A673 (cell line): ENCODE results near the gene MRPS18A. TPM values are rescaled to one million over a fixed set of nuclear protein-coding genes. Genes with fewer than 3 reads are reported as not detected.

Experiments used
- BruUV-seq: library from RNA; stranded (reverse); fragments of 400-500 nt; replicated peaks from 2 replicates; lab custom pipeline; 2021; lab: Mats Ljungman, UMichigan
- CTCF ChIA-PET: fragments of 300-600 bp; sonication (Branson Sonifier 250); formaldehyde crosslinking; loops from one replicate; lab custom pipeline; 2022; ENCODE audit warnings: antibody characterized with exemption; lab: Charles Lee
- POLR2A ChIA-PET: fragments of 300-600 bp; sonication (Branson Sonifier 250); formaldehyde crosslinking; loops from one replicate; lab custom pipeline; 2022; ENCODE audit warnings: antibody characterized with exemption; ENCODE audit not compliant: low non-redundant PET; lab: Charles Lee
- DNase-seq: peaks from one replicate; pipeline ENCODE4 v3.0.0-alpha.2; 2015; ENCODE audit warnings: low spot score
- H3K27ac ChIP-seq: fragments of 200-600 bp; sonication (generic); 2 replicates; pipeline ENCODE4 v1.5.1; 2016; ENCODE audit warnings: mixed run types, low read depth, mild to moderate bottlenecking, mixed read lengths, antibody characterized with exemption, low read length; ENCODE audit not compliant: poor library complexity, severe bottlenecking
- H3K27me3 ChIP-seq: fragments of 200-600 bp; sonication (generic); replicated peaks from 2 replicates; pipeline ENCODE4 v1.6.1; 2017; ENCODE audit warnings: mixed run types, low read depth, mild to moderate bottlenecking, mixed read lengths, antibody characterized with exemption, low read length; ENCODE audit not compliant: insufficient read depth, poor library complexity
- H3K36me3 ChIP-seq: fragments of 200-600 bp; sonication (generic); 2 replicates; pipeline ENCODE4 v1.6.1; 2016; ENCODE audit warnings: mixed run types, mild to moderate bottlenecking, mixed read lengths, antibody characterized with exemption, low read length; ENCODE audit not compliant: insufficient read depth, poor library complexity, severe bottlenecking
- H3K4me1 ChIP-seq: fragments of 200-600 bp; sonication (generic); 2 replicates; pipeline ENCODE4 v1.6.1; 2017; ENCODE audit warnings: mixed run types, mild to moderate bottlenecking, mixed read lengths, antibody characterized with exemption, low read length; ENCODE audit not compliant: insufficient read depth, poor library complexity, severe bottlenecking
- H3K4me3 ChIP-seq: fragments of 200-600 bp; sonication (generic); 2 replicates; pipeline ENCODE4 v1.5.1; 2016; ENCODE audit warnings: low read depth, mixed run types, mild to moderate bottlenecking, mixed read lengths, low read length; ENCODE audit not compliant: poor library complexity, severe bottlenecking
- H3K9me3 ChIP-seq: fragments of 200-600 bp; sonication (generic); 2 replicates; pipeline ENCODE4 v1.6.1; 2016; ENCODE audit warnings: mixed run types, low read depth, mild to moderate bottlenecking, mixed read lengths, antibody characterized with exemption, low read length; ENCODE audit not compliant: poor library complexity, severe bottlenecking
- EZH2 ChIP-seq: fragments of 200-600 bp; sonication (generic); IDR thresholded peaks from 2 replicates; pipeline ENCODE4 v1.6.1; 2017; ENCODE audit warnings: borderline replicate concordance, low read depth, mild to moderate bottlenecking, mixed read lengths, antibody characterized with exemption, low read length; ENCODE audit not compliant: poor library complexity, severe bottlenecking
- intact Hi-C: fragments of 100-400 bp; cut with micrococcal nuclease; formaldehyde crosslinking; loops from one replicate; pipeline ENCODE4 v1.10.0; 2022; ENCODE audit not compliant: unreplicated experiment
- total RNA-seq: library from RNA; stranded (reverse); gene quantifications from 2 replicates; pipeline ENCODE4 v1.2.3, GENCODE V29; 2021
- TF ChIP-seq, protein P1 (sequence below): fragments of 300-800, 200-600 bp; sonication (generic); conservative IDR thresholded peaks from 2 replicates; pipeline ENCODE4 v1.5.1; 2017; ENCODE audit warnings: low read depth, mild to moderate bottlenecking, antibody characterized with exemption, low read length, moderate library complexity, mixed read lengths

MRPS18A gene
- total RNA-seq, 1 experiment from 2014 or later = 64.6 TPM

- ChIA-PET POLR2A (interaction anchor here (0.5 to 0.8 kb wide), 3 partner anchors 36 to 281 kb away, joined by 3 to 5 read pairs (median 5); partner anchors contain the start of gene VEGFA), CTCF (interaction anchor here (0.6 to 1.2 kb wide), 3 partner anchors 21 to 450 kb away, joined by 3 to 4 read pairs (median 4); no protein-coding TSS in a partner anchor)
- intact Hi-C loops = no loop called here
- peaks cover 20% of the 10 kb centered on the region for H3K4me1 ChIP-seq
- peak overlapping the region; percentile 60 for H3K4me3 ChIP-seq
- H3K36me3 ChIP-seq = peaks cover 18% of the 10 kb centered on the region
- TF ChIP-seq EZH2 = no peak
- BruUV-seq = TSS peak; percentile 74
- no peaks in the 10 kb centered on the region for H3K9me3 ChIP-seq
- H3K27me3 ChIP-seq = no peaks in the 10 kb centered on the region
- peak overlapping the region; percentile 96 for H3K27ac ChIP-seq
- peak; percentile 99 for DNase-seq
These were observed 57.9 kb downstream of the MRPS18A start for GRCh38 chr6:43629505-43630300.

- no peaks in the 10 kb centered on the region for H3K27me3 ChIP-seq
- H3K4me1 ChIP-seq = peaks cover 19% of the 10 kb centered on the region
- peak; percentile 99 for DNase-seq
- intact Hi-C loops = no loop called here
- H3K36me3 ChIP-seq = peaks cover 24% of the 10 kb centered on the region
- TF ChIP-seq, protein P1, sequence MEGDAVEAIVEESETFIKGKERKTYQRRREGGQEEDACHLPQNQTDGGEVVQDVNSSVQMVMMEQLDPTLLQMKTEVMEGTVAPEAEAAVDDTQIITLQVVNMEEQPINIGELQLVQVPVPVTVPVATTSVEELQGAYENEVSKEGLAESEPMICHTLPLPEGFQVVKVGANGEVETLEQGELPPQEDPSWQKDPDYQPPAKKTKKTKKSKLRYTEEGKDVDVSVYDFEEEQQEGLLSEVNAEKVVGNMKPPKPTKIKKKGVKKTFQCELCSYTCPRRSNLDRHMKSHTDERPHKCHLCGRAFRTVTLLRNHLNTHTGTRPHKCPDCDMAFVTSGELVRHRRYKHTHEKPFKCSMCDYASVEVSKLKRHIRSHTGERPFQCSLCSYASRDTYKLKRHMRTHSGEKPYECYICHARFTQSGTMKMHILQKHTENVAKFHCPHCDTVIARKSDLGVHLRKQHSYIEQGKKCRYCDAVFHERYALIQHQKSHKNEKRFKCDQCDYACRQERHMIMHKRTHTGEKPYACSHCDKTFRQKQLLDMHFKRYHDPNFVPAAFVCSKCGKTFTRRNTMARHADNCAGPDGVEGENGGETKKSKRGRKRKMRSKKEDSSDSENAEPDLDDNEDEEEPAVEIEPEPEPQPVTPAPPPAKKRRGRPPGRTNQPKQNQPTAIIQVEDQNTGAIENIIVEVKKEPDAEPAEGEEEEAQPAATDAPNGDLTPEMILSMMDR = no peak
- no peak for TF ChIP-seq EZH2
- peak within 1 kb of the TSS; percentile 60 for H3K4me3 ChIP-seq
- BruUV-seq = no TSS peak
- CTCF ChIA-PET = interaction anchor here (0.6 to 1.2 kb wide), 3 partner anchors 20 to 450 kb away, joined by 3 to 4 read pairs (median 4); no protein-coding TSS in a partner anchor
- peak within 1 kb of the TSS; percentile 96 for H3K27ac ChIP-seq
- POLR2A ChIA-PET = interaction anchor here (0.8 kb wide), 1 partner anchor 37 kb away, joined by 5 read pairs; no protein-coding TSS in a partner anchor
- H3K9me3 ChIP-seq = no peaks in the 10 kb centered on the region
These were observed 58.5 kb downstream of the MRPS18A start, which contains the start of gene GTPBP2 for GRCh38 chr6:43629104-43629504. GTPBP2 (minus strand) TSS chr6:43629264; CDS start chr6:43629162, 102 bp downstream.

- Histone ChIP-seq H3K36me3 (peaks cover 30% of the 10 kb centered on the region), H3K4me3 (peak overlapping the region; percentile 60), H3K4me1 (peaks cover 19% of the 10 kb centered on the region), H3K27me3 (no peaks in the 10 kb centered on the region), H3K9me3 (no peaks in the 10 kb centered on the region), H3K27ac (peak overlapping the region; percentile 83)
- peak; percentile 72 for DNase-seq
- ChIA-PET CTCF (interaction anchor here (1.2 kb wide), 1 partner anchor 451 kb away, joined by 4 read pairs; no protein-coding TSS in a partner anchor), POLR2A (interaction anchor here (0.8 kb wide), 1 partner anchor 37 kb away, joined by 5 read pairs; no protein-coding TSS in a partner anchor)
- intact Hi-C loops = no loop called here
- TSS peak; percentile 39 for BruUV-seq
- TF ChIP-seq, protein P1 = peak; percentile 18; the same call in 1 of the 2 replicates
- TF ChIP-seq EZH2 = no peak
These were observed 59.0 kb downstream of the MRPS18A start for GRCh38 chr6:43628393-43629103.
